T47D (cell line): ENCODE measurements around the gene ST3GAL4.
"Not testable (repeated sequence)": the region's sequence is repeated elsewhere in the genome, so short reads cannot be mapped to it uniquely, and the experiment has no call there.

Source experiments
- DNase-seq, 2 experiments: peaks; one replicate each; pipeline versions ENCODE4 v3.0.0 to v3.0.0-alpha.2; 2011 to 2012; ENCODE audit warnings: low read depth in 1 of 2, low spot score in 1 of 2
- JUND ChIP-seq: IDR thresholded peaks from 2 replicates; pipeline ENCODE4 v1.6.1; 2012; ENCODE audit warnings: low read depth
- in situ Hi-C: cut with HindIII; loops from 2 replicates; pipeline ENCODE4 v1.10.0; 2016; ENCODE audit warnings: low sequenced_read_pairs, low pct_unique_long_range_greater_than_20kb

ST3GAL4 gene

GRCh38 chr11:126354631-126355323 is 709 bp upstream of the ST3GAL4 start:
- DNase-seq: no peak
- in situ Hi-C loops: no loop called here
- no peak for TF ChIP-seq JUND

GRCh38 chr11:126355926-126356897 is 726 bp downstream of the ST3GAL4 start:
- DNase-seq: peak; percentile 56 to 77
- in situ Hi-C loops: no loop called here
- TF ChIP-seq JUND: no peak

GRCh38 chr11:126357055-126357962 is 1.8 kb downstream of the ST3GAL4 start:
- TF ChIP-seq JUND: no peak
- DNase-seq: no peak
- in situ Hi-C loops: no loop called here

- in situ Hi-C loops: no loop called here
- TF ChIP-seq JUND: no peak
- DNase-seq: no peak
Measured at GRCh38 chr11:126357969-126358762, 2.7 kb downstream of the ST3GAL4 start.

GRCh38 chr11:126358763-126359160 is 3.3 kb downstream of the ST3GAL4 start:
- DNase-seq: no peak
- no peak for TF ChIP-seq JUND
- in situ Hi-C loops: no loop called here

GRCh38 chr11:126359431-126360048 is 4.1 kb downstream of the ST3GAL4 start:
- DNase-seq: peak in 1 of 2 experiments; percentile 75
- no peak for TF ChIP-seq JUND
- in situ Hi-C loops: no loop called here

- no peak for DNase-seq
- TF ChIP-seq JUND: no peak
- in situ Hi-C loops: no loop called here
Measured at GRCh38 chr11:126360049-126360446, 4.6 kb downstream of the ST3GAL4 start.

- in situ Hi-C loops: no loop called here
- TF ChIP-seq JUND: no peak
- DNase-seq: no peak
Measured at GRCh38 chr11:126361400-126361799, 5.9 kb downstream of the ST3GAL4 start.

GRCh38 chr11:126362879-126363655 is 7.6 kb downstream of the ST3GAL4 start:
- no peak for DNase-seq
- in situ Hi-C loops: no loop called here
- no peak for TF ChIP-seq JUND

GRCh38 chr11:126363706-126364248 is 8.3 kb downstream of the ST3GAL4 start:
- no peak for DNase-seq
- in situ Hi-C loops: no loop called here
- no peak for TF ChIP-seq JUND

- in situ Hi-C loops: not testable (repeated sequence)
- DNase-seq: peak in 1 of 2 experiments; percentile 57
Measured at GRCh38 chr11:126364735-126365134, 9.2 kb downstream of the ST3GAL4 start.

GRCh38 chr11:126365508-126365907 is 10.0 kb downstream of the ST3GAL4 start:
- in situ Hi-C loops: not testable (repeated sequence)
- peak in 1 of 2 experiments; percentile 95 for DNase-seq
